Measurements from ENCODE around the gene LIX1.

The LIX1 gene

DNA sequence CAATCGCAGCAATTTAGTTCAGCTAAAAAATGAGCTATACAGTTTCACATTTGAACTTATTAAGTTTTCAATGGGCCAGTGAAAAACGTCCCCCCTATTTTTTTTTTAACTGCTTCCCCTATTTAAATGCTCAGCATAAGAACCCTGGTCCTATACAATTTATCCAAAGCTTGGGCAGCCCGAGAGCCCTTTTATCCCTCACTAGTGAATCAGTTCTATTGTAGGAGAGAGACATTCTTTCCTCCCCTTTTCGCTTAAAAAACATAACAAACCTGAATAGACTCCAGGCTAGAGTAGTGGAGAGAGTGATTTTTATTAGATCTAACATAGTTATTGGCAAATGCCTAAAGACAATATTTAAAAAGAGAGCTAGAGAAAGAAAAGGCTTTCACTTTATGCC is 1.4 kb downstream of the LIX1 start:
- no peak for DNase-seq

DNA sequence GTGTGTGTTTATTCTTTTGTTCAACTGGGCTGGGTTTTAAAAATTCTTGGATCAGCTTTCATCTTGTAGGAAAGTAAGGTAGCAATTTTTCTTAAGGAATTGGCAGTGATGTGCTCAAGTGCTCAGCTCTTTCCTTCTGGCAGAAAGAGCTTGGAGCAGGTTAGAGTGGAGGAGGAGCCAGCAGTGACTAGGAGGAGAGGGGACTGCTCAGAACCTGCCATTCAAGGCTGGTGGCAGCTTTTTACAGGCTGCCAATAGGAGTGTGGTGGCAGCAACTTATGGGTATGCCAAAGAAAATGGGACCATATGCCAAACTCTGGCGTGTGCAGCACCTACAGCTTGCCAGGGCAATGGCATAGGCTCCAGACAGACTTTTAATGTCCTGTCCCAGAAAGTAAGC is 2.2 kb downstream of the LIX1 start:
- peak; percentile 27 for DNase-seq

DNA sequence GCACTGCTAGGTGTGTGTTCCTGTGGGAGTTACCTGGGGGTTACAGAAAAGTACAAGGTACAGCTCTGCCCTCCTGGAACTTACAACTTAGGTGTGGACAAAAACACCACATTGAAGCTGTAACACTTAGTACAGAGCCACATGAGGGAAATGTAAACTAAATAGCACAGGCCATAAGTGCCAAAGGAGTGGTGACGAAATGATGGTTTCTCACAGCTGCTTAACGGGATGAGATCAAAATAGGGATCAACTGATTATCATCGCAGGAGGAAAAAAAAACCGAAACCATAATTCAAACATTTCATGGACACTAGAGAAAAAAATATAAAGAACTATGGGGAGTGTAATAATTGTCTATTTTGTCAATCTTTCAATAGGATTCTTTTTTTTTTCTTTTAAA is 5.9 kb downstream of the LIX1 start:
- DNase-seq, result no peak

DNA sequence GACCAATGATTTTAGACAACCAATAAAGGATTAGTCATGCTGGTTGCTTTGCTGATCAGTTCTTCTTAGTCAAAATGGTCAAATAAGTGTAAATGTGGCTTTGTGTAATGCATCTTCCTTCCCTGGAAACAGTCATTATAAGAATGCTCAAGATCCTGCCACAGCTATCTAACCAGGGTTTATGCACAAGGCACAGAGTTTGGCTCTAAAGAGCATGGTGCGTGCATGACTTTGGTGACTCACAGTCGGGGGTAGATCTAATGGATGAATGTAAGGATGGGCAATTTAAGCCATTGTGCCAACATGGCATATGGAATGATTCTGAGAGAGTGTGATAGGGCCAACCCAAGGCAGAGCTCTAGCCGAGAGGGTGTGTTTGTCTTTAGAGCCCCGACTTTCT is 6.5 kb downstream of the LIX1 start:
- peak; percentile 35 for DNase-seq

DNA sequence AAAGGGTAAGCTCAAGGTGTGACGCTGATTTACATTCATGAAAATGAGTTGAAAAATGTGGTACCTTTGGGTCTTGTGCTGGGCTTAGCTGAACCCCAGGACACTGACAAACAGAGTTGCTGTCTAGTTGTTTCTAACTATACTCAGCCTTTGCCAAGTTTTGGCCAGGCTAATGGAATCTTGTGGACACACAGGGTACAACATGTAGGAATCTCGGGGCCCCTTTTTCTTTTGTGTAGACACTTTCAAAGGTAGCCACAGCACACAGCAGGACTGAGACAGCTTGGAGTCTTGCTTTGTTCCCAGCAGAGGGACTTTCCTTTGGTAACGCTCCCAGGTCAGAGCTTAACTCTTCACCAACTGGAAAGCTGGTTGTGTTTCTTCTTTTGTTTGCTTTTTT is 7.8 kb downstream of the LIX1 start:
- peak; percentile 51 for DNase-seq

DNA sequence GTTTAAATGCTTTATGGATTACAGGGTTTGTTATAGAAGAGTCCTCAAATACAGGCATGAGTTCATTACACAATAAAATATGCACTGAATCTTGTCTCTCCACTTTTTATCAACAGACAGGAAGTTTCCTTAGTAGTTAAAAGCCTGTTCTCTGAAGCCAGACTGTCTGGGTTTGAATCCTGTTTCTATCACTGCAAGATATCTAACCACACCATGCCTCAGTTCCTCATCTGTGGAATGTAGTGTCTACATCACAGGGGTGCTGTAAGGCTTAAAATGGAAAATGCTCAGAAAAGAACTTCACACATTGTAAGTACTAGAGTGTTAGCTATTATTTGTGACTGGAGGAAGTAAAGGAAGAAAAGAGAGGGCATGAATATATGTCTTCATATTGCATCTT is 9.3 kb downstream of the LIX1 start:
- DNase-seq, result no peak

DNA sequence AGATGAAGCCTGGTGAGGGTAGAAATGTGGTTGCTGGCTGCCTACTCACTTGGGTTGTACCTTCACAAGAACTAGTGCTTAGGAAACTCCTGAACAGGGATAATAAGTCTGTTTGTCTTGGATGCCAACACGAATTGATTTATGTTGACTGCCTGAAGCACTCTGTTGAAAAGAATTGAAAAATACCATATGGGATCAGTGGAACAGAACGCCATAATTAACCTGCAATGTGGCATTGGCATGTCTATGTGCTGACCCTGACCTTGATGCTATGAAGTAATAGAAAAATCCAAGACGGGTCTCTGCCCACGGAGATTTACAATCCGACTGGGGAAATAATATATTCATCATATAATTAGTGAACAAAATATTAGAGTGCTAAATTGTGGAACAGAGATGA is 10.5 kb downstream of the LIX1 start:
- DNase-seq, result peak; percentile 81

DNA sequence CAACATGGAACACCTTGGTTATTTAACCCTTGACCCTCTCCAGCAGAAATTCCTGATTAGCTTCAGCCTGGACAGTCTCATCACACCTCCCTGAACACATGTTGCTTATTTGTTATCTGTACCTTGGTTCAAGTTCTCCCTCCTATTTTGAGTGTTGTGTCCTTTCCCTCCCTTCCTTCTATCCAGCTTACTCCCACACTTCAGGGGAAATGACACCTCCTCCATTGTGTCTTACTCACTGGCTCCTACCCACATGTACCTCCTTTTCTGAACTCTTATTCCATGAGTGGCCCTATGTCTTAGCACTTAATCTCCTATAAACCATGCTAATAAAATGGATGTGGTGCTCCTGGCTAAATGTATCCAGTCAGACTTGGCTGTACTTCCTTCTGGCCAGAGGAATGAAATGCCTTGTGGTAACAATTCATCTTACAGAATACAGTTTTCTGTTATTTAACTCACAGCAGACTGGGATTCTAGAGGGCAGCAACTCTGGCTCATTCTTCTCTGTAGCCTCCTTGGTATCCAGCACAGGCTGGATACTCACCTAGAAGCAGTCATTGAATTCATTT is 11.2 kb downstream of the LIX1 start:
- DNase-seq, result no peak

DNA sequence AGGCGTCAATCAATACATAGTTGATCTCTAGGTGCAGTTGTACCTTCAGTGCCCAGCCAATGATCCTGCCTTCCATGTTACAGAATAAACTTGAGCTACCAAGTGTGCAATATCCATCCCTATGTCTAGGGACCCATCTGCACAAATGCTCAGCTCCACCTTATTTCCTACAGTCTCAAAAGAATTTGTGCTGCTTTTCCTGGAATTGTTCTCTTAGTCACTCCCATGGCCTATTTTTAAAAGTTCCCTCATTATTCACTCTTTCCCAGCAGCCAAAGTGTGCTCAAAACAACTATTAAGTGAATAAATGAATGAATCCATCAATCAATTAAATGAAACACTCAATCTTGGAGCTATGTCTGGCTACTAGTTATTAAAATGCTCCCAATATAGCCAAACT is 14.7 kb downstream of the LIX1 start:
- no peak for DNase-seq

DNA sequence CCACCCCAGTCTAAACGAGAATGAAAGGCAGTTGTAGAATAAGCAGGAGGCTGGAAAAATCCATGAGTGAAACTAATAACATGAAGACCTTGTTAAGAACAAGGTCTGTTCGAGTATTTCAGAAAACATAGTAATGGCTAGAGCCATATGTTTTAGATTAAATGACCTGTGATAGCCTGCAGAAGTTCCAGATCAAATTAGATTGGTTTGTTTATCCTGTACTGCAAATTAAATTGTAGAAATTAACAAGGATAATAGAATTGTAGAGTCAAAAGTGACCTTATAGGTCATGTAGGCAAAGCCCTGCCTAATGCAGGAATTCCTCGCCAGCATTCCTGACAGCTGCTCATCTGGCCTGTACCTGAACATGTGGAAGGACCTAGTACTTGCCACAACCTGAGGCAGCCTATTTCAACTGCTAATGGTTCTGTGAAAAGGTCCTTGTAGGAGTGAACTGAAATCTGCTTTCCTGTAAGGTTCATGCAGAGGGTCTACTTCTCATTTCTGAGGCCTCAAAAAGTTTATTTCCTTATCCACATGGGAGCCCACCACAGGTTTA is 17.2 kb downstream of the LIX1 start:
- DNase-seq, result no peak

DNA sequence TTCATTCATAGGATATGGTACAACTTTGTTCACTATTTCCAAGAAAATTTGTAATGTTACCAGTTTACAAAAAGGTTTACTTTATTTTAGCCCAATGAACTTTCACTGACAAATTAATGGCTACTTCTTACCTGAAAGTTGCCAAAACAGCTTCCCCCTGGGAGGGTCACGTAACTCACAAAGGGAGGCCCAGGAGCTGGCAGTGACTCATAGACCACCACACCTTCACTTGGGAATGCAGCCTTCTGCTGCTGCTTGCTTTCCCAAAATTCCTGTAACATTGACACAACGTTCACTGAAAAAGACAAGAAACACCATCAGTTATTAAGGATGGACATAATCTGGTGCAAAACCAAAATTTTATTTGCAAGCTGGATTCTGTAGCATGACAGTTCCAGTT is 18.1 kb downstream of the LIX1 start:
- peak; percentile 14 for DNase-seq

DNA sequence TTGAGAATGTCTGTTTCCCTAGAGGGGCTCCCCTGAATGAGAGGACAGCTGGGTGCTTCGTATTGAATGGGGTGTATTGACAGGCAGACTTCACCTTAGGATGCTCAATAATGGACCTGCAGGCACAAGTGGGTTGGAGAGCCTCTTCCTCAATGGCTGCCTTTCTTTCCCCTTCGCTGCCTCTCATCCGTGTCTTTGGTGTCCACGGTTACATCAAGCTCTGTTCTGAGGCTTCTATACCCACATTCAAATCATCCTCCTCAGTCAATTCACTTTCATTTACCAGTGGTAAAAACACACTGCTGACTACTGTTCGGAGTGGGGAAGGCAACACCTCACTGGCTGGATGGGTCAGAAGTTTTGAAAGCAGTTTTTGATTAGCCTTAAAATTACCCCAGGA is 20.6 kb downstream of the LIX1 start:
- DNase-seq, result no peak

DNA sequence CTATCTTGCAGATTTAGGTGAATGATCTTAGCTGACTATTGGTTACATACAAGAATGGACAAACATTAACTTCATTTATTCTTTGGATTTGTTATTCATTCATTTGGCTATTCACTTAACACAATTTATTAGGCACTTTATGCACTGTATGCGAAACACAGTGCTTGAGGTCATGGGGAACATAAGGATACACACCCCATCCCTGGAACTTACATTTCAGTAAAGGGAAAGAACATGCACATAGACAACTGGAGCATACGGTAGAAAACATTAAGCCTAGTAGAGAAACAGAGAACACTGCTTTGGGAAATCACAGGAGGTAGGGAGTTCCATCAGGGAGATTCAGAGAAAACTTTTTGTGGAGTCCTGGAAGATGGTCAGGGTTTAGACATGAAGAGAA is 22.2 kb downstream of the LIX1 start:
- DNase-seq, result no peak

DNA sequence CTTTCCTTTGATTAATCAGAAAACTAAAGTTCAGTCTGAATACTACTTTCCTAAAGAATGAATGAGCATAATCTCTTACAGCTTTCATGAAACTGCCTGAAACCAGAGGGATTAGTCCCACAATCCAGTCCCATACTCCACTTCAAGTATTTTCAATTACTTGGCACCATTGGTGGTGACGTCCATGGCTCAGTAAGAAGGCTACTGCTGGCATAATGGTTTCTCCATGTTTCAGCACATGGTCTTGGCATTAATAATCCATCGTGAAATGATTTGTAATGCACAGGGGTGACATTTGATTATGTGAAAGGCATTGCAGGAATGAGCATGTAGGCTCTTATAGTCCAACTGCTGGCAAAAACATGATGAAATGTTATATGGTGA is 23.4 kb downstream of the LIX1 start:
- DNase-seq, result no peak

DNA sequence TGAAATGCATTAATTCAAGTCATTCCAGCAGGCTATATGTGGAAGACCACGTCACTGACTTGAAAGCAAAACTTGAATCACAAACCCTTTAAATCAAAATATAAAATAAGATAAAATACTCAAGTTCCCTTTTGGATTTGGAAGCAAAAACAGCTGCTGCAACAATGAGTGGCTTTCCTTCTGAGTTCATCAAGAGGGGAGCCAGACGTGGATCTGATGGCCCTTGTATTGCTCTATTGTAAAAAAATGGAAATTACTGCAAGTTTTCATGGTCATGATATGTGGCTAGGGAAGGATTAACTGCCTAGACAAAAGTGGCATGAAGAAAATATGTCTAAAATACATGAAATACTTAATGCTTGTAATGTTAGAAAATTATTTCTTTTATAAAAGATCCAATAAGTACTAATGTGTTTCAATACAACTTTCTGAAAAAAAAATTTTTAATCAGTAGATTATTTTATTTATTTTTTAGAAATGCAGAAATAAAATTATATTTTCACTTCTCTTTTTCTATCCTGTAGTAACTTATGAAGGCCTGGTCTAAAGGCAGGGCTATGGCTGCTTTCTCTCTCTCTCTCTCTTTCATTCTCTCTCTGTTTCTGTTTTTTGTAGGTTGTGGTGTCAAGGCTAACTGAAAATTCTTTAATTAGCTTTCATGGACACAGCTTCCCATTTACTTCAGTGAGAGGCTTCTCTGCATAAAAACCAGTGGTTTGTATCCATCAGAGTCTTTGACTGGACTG is 24.0 kb downstream of the LIX1 start:
- DNase-seq, result no peak

DNA sequence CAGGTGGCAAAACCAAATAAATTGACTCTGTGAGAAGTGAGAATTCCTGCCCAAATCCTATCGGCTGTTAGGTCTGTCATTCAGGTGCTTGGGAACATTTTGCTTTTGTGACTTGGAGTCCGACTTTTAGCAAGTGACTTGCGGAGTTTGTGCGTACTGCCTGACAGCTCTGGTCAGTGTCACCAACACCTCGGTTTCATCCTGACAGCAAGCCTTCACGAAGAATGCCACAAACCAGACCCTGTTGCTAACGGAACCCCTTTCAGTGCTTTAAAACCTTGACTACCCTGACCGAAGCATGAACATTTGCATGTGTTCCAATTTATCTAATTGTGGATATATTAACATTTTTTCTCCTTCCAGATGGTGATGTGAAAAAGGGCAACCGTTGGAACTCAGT is 26.5 kb downstream of the LIX1 start:
- no peak for DNase-seq

DNA sequence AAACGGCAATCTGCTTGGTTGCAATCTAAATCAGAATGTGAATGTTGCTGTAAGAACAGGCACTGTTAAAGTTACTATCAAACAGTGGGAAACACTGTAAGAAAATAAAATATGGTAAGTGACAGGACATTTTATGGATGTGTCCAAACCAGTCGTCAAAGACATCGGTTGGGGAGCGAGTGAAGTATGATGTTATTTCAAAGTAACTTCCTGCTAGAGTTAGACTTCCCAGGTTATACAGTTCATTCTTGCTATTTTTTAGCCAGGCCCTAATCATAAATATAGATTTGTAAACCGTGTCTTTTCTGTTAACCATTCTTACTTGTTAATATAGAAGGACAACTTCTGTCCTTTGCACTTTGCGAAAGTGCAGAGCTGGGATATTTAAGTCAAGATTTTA is 30.2 kb downstream of the LIX1 start:
- no peak for DNase-seq

DNA sequence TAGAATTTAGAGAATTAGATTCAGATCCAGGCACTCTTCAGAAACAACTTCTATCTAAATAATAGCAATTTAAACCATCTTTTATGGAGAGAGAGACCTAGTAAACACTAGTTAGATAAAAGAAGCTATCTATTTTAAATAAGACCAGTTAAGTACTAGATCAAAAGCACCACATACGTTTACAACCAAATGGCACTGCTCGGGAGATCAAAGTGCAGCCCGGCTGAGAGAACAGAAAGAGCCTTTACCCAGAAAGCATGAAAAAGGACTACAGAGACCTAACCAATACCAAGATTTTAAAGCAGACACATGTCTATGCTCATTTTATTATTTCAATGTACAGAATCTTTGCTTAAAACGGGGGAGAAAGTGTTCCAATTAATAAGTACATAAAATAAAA is 30.8 kb downstream of the LIX1 start:
- DNase-seq, result no peak

DNA sequence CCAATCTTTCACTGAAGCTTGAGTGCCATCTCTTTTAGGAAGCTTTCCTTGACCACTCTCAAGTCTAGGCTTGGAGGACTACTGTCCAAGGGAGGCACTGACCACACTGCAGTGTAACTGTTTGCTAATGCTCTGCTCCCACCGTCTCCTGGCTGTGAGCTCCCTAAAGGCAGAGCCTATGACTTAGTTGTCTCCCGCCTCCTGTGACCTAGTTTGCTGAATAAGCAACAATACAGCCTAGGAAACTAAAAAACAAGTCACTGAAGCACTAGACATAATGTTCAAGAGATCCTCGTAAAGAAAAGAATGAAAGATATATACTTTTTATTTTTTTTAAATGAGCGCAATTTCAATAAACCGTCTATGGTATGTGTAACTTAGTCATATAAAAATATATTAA is 31.4 kb downstream of the LIX1 start:
- no peak for DNase-seq

DNA sequence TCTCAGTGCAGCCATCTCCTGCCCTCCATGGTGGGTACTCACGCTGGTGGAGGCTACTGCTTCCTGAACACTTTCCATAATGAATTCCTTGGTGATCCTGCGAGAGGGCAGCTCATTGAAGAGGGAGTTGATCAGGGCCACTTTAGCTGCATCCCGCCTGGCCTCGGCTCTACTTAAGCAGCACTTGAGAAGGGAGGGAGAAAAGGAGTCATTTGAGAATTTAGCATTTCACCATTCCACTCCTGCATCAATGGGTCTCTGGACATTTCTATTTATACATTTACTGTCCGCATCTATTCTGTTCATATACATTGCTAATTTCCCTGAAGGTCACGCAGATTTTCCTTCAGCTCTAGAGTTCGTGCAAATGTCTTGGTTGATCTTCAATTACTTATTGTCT is 35.1 kb downstream of the LIX1 start:
- no peak for DNase-seq

DNA sequence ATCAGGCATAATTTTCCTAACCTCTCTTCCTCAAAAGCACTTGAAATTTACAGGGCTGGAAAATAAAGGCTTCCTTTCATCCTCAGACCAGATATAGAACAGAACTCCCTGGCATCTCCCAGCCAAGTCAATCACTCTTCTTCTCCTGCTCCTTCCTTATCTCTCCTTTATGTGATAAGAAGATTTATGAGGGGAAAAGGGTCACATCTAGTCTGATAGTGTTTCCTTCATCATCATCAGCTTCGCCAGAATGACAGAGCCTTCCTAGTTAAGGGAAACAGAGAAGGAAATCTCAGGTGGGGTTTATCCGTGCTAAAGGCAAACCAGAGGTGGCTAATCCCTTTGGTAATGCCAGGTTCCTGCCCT is 36.2 kb downstream of the LIX1 start:
- DNase-seq, result no peak

DNA sequence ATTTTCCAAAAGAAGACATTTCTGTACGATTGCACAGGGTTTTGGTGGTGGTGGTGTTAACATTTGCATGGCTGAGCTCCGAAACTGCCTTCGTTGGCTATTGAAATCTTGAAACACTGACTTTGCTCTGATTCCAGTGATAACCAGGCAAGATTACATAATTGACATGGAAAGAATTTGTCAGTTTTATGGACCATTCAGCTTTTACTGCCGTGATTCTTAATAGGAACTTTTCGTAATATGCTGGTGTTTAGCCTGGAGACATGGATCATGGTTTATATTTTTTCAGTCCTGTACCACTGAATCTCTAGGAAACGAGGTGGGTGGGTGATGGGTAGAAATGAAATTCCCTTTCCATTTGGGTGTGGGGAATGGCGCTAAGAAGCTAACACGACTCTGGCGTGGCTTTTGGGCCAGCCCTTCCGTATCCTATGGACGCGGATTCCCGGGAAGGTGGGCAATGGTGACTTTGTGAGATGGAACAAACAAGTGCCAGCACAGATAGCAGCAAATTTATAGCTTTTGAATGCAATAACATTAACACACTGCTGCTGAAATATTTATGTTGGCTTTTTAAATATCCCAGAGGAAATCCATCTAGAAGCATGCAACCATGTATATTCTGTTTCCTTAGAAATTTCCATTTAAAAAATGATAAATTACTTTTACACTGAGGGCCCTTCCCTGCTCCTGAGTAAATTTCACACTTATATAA is 36.8 kb downstream of the LIX1 start:
- no peak for DNase-seq

DNA sequence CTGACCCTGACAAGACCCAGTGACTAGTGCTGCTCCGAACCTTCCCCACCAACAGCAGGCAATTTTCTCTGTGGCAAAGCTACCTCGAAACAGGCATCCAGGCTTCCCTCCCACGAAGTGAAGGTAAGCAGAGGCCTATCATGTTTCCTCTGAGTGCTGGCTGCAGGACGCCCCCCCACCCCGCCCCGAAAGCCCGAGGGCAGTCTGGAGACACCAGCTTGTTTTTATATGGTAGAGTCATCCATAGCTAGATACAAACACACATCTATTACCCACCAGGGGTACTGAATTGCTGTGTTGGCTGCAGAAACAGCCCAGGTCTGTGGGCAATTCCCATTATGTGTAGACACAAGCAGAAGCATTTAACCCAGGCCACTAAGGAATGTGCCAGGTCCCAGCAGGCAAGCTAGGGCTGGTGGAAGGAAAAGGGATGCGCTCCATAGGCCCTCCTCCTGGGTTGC is 40.4 kb downstream of the LIX1 start:
- peak; percentile 99 for DNase-seq

DNA sequence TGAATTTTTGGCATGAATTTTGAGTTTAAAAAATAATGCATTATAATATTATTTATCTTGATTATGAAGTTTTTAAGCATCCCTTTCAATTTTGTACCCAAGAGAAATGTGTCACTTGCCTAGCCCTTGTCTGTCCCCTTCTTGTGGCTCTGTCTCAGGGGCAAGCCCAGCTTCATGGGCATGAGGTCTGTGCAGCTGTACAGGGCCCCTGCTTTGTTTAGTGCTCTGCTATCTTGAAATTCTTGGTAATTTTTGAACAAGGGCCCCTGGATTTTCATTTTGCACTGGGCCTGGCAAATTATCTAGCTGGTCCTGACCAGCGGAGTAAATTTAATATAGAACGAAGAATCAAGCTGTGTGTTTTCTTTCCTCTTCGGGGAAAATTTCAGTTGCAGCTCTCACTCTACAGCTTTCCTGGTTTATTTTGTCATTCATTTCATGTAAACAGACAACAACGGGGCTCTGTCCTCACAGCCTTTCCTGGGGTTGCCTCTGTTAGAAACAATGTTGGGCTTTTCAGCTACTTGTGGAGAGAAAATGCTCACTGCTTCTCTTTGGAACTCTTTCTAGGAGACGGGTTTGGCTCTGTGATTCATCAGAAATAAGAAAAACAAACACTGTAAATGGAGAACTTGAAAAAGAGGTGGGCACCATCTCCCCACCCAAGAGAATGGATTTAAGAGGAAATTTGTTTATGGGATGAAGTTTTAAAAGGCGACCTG is 41.1 kb downstream of the LIX1 start:
- DNase-seq, result peak; percentile 44

Data from NCI-H69 (cell line).